ENCODE measurements around the gene TSLP. TPM values are rescaled to one million over a fixed set of nuclear protein-coding genes. Genes with fewer than 3 reads are reported as not detected.

The TSLP gene
- polyA plus RNA-seq, 2 of the 4 experiments (the other 2 are of a cell fraction), result not detected

- ChIA-PET CTCF (no interaction called here), POLR2A (interaction anchor here (1.4 kb wide), 1 partner anchor 12 kb away, joined by 3 read pairs; the partner anchor contains the start of gene WDR36)
- Histone ChIP-seq H3K4me1 (no peaks in the 10 kb centered on the region), H3K4me2 (no peak overlapping the region), H3K9me3 (no peaks in the 10 kb centered on the region), H3K4me3 (no peak overlapping the region), H3K27ac (no peak overlapping the region)
- no peak for DNase-seq (ENCODE audit: low read depth in 1 of 2, low spot score in 1 of 2)
- no peak for FAIRE-seq
- no peak for TF ChIP-seq KDM5A (IDR thresholded peaks at IDR 0.05)
- WGBS (ENCODE audit: missing lambda C conversion rate), result 53% methylated on average over 1 of the region's 1 CpG
- ATAC-seq, result no peak
These were observed 8.3 kb downstream of the TSLP start for GRCh38 chr5:111079846-111080245.

GRCh38 chr5:111083323-111083722 is 11.8 kb downstream of the TSLP start:
- 40% methylated on average over 7 of the region's 7 CpGs for WGBS (ENCODE audit: missing lambda C conversion rate)
- CTCF ChIA-PET, result interaction anchor here (1.1 kb wide), 1 partner anchor 38 kb away, joined by 4 read pairs; no protein-coding TSS in a partner anchor
- FAIRE-seq (no peak), ATAC-seq (no peak), DNase-seq (ENCODE audit: low read depth in 1 of 2, low spot score in 1 of 2) (no peak)
- Histone ChIP-seq H3K4me1 (no peaks in the 10 kb centered on the region), H3K4me2 (no peak overlapping the region), H3K27ac (no peak overlapping the region), H3K9me3 (no peaks in the 10 kb centered on the region), H3K4me3 (no peak overlapping the region)
- no peak for TF ChIP-seq ZSCAN20 (CRISPR knock-in tag; IDR thresholded peaks at IDR 0.05)
- TF ChIP-seq RARB (CRISPR knock-in tag; IDR thresholded peaks at IDR 0.05), result no peak
- TF ChIP-seq ZNF302 (CRISPR knock-in tag; IDR thresholded peaks at IDR 0.05), result no peak
- no peak for TF ChIP-seq KDM5A (IDR thresholded peaks at IDR 0.05)
- TF ChIP-seq HMGXB4 (CRISPR knock-in tag; IDR thresholded peaks at IDR 0.05; ENCODE audit: borderline replicate concordance), result no peak
- POLR2A ChIA-PET, result no interaction called here

GRCh38 chr5:111092062-111092853 is 20.7 kb downstream of the TSLP start, which contains the start of gene WDR36:
WDR36 (plus strand) TSS chr5:111092348; CDS start chr5:111092457, 109 bp downstream.
- Histone ChIP-seq H3K27ac (peak within 1 kb of the TSS; percentile 81 to 93), H3K4me2 (peak within 1 kb of the TSS; percentile 88), H3K4me1 (peaks cover 12% of the 10 kb centered on the region; the same call in 2 of the 3 replicates), H3K9me3 (peaks cover 8% of the 10 kb centered on the region), H3K4me3 (peak within 1 kb of the TSS; percentile 74)
- peak; percentile 76 to 95 for DNase-seq (ENCODE audit: low read depth in 1 of 2, low spot score in 1 of 2)
- ChIA-PET POLR2A (interaction anchor here (0.6 to 1.5 kb wide), 6 partner anchors 9 to 1069 kb away, joined by 3 to 7 read pairs (median 4); no protein-coding TSS in a partner anchor), CTCF (interaction anchor here (0.8 to 1.1 kb wide), 2 partner anchors 15 to 318 kb away, joined by 3 read pairs; no protein-coding TSS in a partner anchor)
- FAIRE-seq, result no peak
- ATAC-seq, result peak; percentile 98 to 99
- WGBS (ENCODE audit: missing lambda C conversion rate), result 2% methylated on average over 47 of the region's 50 CpGs
- no peak; the same call in 1 of the 2 replicates for TF ChIP-seq HOXA7 (CRISPR knock-in tag; IDR thresholded peaks at IDR 0.05)
- TF ChIP-seq ZNF302 (CRISPR knock-in tag; IDR thresholded peaks at IDR 0.05), result peak; percentile 73; the same call in 1 of the 2 replicates
- TF ChIP-seq CHD2 (IDR thresholded peaks at IDR 0.05; ENCODE audit: low read length, partially characterized antibody), result peak; percentile 29
- TF ChIP-seq BCL3 (IDR thresholded peaks at IDR 0.05), result peak; percentile 63; the same call in 2 of the 3 replicates
- peak; percentile 57 for TF ChIP-seq RFX5 (IDR thresholded peaks at IDR 0.05)
- peak; percentile 96 for TF ChIP-seq PHF8 (IDR thresholded peaks at IDR 0.05; ENCODE audit: borderline replicate concordance, low read depth)
- no peak for TF ChIP-seq JUNB (IDR thresholded peaks at IDR 0.05)
- TF ChIP-seq MYC (IDR thresholded peaks at IDR 0.05; ENCODE audit: borderline replicate concordance, low read length), result peak; percentile 93
- TF ChIP-seq ATOH8 (CRISPR knock-in tag; IDR thresholded peaks at IDR 0.05; ENCODE audit: low read depth), result peak; percentile 82; the same call in 1 of the 2 replicates
- no peak for TF ChIP-seq ELK1 (IDR thresholded peaks at IDR 0.05; ENCODE audit: low read depth, low read length)
- TF ChIP-seq JUN (IDR thresholded peaks at IDR 0.05), result peak; percentile 48 to 74; a peak in 3 of 5 replicates
- no peak for TF ChIP-seq FOSL2 (IDR thresholded peaks at IDR 0.05)
- TF ChIP-seq FOSL2 (CRISPR knock-in tag; IDR thresholded peaks at IDR 0.05), result no peak
- peak; percentile 100 for TF ChIP-seq E2F6 (IDR thresholded peaks at IDR 0.05; ENCODE audit: borderline replicate concordance, low read depth)
- peak; percentile 31; the same call in 1 of the 2 replicates for TF ChIP-seq HDAC2 (IDR thresholded peaks at IDR 0.05)
- TF ChIP-seq HMGXB4 (CRISPR knock-in tag; IDR thresholded peaks at IDR 0.05; ENCODE audit: borderline replicate concordance), result peak; percentile 83; the same call in 1 of the 2 replicates
- TF ChIP-seq EHF (CRISPR knock-in tag; IDR thresholded peaks at IDR 0.05), result peak; percentile 68; the same call in 1 of the 2 replicates
- no peak for TF ChIP-seq NR3C1 (IDR thresholded peaks at IDR 0.05)
- TF ChIP-seq SREBF2 (IDR thresholded peaks at IDR 0.05), result no peak
- TF ChIP-seq TFCP2L1 (CRISPR knock-in tag; IDR thresholded peaks at IDR 0.05), result peak; percentile 54; the same call in 1 of the 2 replicates
- TF ChIP-seq TP53 (CRISPR knock-in tag; IDR thresholded peaks at IDR 0.05), result peak; percentile 86

All from A549 (cell line).